Gastrocnemius medialis (tissue), 4 donors: ENCODE measurements around the gene ING1. TPM values are rescaled to one million over a fixed set of nuclear protein-coding genes. Genes with fewer than 3 reads are reported as not detected.
A peak's percentile ranks its signal among the peaks of the same experiment; 100 is the strongest.

ENCODE experiments used
- ATAC-seq, 2 donors: fragments of 150-250 bp; one replicate each; pipeline ENCODE4 v1.9.1; 2016
- DNase-seq, 2 donors: peaks; one replicate each; pipeline ENCODE4 v3.0.0-alpha.2; 2019
- H3K27ac ChIP-seq, 4 donors: fragments of 200-600 bp; sonication (generic); 1 replicate in 1 of 4; 2 replicates in 3 of 4; pipeline ENCODE4 v1.5.1; 2016 to 2018; ENCODE audit warnings: mild to moderate bottlenecking in 2 of 4, moderate library complexity in 1 of 4
- H3K27me3 ChIP-seq, 3 donors: fragments of 200-600 bp; sonication (generic) in 2 of 3; 1 replicate in 1 of 3; 2 replicates in 2 of 3; pipeline versions ENCODE4 v1.5.1 to v1.6.0; 2016 to 2019; ENCODE audit warnings: mild to moderate bottlenecking in 1 of 3, moderate library complexity in 1 of 3
- H3K36me3 ChIP-seq, 2 donors: fragments of 200-600 bp; sonication (generic) in 1 of 2; one replicate each; pipeline ENCODE4 v1.5.1; 2017 to 2018
- H3K4me1 ChIP-seq, 2 donors: fragments of 200-600 bp; sonication (generic) in 1 of 2; one replicate each; pipeline ENCODE4 v1.5.1; 2016 to 2017; ENCODE audit warnings: mild to moderate bottlenecking in 2 of 2
- H3K4me3 ChIP-seq, 4 donors: fragments of 200-600 bp; sonication (generic) in 3 of 4; 1 replicate in 1 of 4; 2 replicates in 3 of 4; pipeline ENCODE4 v1.5.1; 2016 to 2019; ENCODE audit warnings: mild to moderate bottlenecking in 2 of 4
- H3K9me3 ChIP-seq, 3 donors: fragments of 200-600 bp; sonication (generic) in 2 of 3; 1 replicate in 1 of 3; 2 replicates in 2 of 3; pipeline ENCODE4 v1.5.1; 2016 to 2019
- POLR2A ChIP-seq, 2 donors: fragments of 450-650 bp; IDR thresholded peaks; one replicate each; pipeline ENCODE4 v1.6.1; 2017; ENCODE audit warnings: antibody characterized with exemption in 2 of 2, mild to moderate bottlenecking in 2 of 2, moderate library complexity in 2 of 2
- in situ Hi-C, 4 donors: fragments of 200-750 bp; cut with MboI; loops; one replicate each; pipeline versions ENCODE4 v1.15.0 to v1.8.0; 2017; ENCODE audit warnings: low sequenced_read_pairs in 4 of 4
- intact Hi-C: fragments of 100-400 bp; cut with DNase I; formaldehyde crosslinking; loops from one replicate; pipeline ENCODE4 v1.15.1; 2023; ENCODE audit warnings: low total_unique reads
- total RNA-seq, 4 donors: library from RNA; depleted of rRNA; stranded (reverse); fragments of >200 nt; gene quantifications; one replicate each; pipeline versions ENCODE4 v1.1.0 to v1.2.3, GENCODE V29; 2016
- TF ChIP-seq, protein P1 (sequence below), 5 experiments: fragments of 450-650 bp in 3 of 5; fragments of 200-600 bp in 2 of 5; sonication (generic) in 2 of 5; IDR thresholded peaks in 4 of 5; conservative IDR thresholded peaks in 1 of 5; 1 replicate in 4 of 5; 2 replicates in 1 of 5; pipeline ENCODE4 v1.5.1; 2016 to 2019; ENCODE audit warnings: antibody characterized with exemption in 5 of 5, mild to moderate bottlenecking in 3 of 5, moderate library complexity in 3 of 5

The ING1 gene
- total RNA-seq, 4 donors from 2014 or later: 5.9 to 18.2 (median 13.5) TPM

DNA sequence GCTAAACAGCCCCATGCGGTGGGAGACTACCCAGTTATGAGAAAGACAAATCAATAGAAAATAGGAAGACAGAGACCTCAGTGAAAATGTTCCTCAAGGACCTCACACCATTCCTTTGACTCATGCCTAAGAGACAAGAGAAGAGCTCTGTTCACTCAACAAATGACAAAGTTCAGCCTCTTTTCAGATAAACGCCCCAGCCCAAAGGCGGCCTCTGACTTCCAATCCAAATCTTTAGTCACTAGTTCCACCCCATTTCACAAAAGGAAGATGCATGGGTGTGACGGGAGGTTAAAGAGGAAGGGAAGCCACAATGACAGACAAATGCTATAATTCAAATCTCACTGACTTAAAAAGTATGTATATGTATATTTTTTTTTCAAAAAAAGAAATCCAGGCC is 15.7 kb upstream of the ING1 start:
- no peak for TF ChIP-seq POLR2A (IDR thresholded peaks at IDR 0.05)
- TF ChIP-seq, protein P1, sequence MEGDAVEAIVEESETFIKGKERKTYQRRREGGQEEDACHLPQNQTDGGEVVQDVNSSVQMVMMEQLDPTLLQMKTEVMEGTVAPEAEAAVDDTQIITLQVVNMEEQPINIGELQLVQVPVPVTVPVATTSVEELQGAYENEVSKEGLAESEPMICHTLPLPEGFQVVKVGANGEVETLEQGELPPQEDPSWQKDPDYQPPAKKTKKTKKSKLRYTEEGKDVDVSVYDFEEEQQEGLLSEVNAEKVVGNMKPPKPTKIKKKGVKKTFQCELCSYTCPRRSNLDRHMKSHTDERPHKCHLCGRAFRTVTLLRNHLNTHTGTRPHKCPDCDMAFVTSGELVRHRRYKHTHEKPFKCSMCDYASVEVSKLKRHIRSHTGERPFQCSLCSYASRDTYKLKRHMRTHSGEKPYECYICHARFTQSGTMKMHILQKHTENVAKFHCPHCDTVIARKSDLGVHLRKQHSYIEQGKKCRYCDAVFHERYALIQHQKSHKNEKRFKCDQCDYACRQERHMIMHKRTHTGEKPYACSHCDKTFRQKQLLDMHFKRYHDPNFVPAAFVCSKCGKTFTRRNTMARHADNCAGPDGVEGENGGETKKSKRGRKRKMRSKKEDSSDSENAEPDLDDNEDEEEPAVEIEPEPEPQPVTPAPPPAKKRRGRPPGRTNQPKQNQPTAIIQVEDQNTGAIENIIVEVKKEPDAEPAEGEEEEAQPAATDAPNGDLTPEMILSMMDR (IDR thresholded peaks at IDR 0.05 in 4 of 5, conservative IDR thresholded peaks at IDR 0.05 in 1 of 5): no peak
- Histone ChIP-seq H3K9me3 (no peaks in the 10 kb centered on the region), H3K27me3 (no peaks in the 10 kb centered on the region), H3K4me3 (no peak overlapping the region), H3K4me1 (peaks cover 25 to 29% of the 10 kb centered on the region in 2 donors), H3K27ac (peak overlapping the region in 1 of 4 donors; percentile 20), H3K36me3 (peaks cover 0 to 56% of the 10 kb centered on the region in 2 donors)
- no peak for DNase-seq
- in situ Hi-C loops (loop anchor here in 1 of 4 donors (25.0 kb wide), 1 partner anchor 114 kb away; no protein-coding TSS in a partner anchor), intact Hi-C loops (no loop called here)
- no peak for ATAC-seq

DNA sequence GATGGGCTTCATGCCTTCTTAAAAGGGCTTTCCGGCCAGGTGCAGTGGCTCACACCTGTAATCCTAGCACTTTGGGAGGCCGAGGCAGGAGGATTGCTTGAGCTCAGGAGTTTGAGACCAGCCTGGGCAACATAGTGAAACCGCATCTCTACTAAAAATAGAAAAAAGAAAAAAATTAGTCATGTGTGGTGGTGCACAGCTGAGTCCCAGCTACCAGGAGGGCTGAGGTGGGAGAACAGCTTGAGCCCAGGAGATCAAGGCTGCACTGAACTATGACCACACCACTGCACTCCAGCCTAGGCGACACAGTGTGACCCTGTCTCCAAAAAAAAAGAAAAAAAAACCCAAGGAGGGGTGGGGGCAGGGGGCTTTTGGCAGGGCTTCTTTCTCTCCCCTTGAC is 14.8 kb upstream of the ING1 start:
- Histone ChIP-seq H3K27me3 (no peaks in the 10 kb centered on the region), H3K9me3 (no peaks in the 10 kb centered on the region), H3K27ac (no peak overlapping the region), H3K4me1 (peaks cover 34 to 38% of the 10 kb centered on the region in 2 donors), H3K36me3 (peaks cover 0 to 53% of the 10 kb centered on the region in 2 donors), H3K4me3 (no peak overlapping the region)
- intact Hi-C loops (no loop called here), in situ Hi-C loops (loop anchor here in 1 of 4 donors (25.0 kb wide), 1 partner anchor 114 kb away; no protein-coding TSS in a partner anchor)
- TF ChIP-seq, protein P1 (IDR thresholded peaks at IDR 0.05 in 4 of 5, conservative IDR thresholded peaks at IDR 0.05 in 1 of 5): no peak
- TF ChIP-seq POLR2A (IDR thresholded peaks at IDR 0.05): no peak
- no peak for DNase-seq
- ATAC-seq: no peak

DNA sequence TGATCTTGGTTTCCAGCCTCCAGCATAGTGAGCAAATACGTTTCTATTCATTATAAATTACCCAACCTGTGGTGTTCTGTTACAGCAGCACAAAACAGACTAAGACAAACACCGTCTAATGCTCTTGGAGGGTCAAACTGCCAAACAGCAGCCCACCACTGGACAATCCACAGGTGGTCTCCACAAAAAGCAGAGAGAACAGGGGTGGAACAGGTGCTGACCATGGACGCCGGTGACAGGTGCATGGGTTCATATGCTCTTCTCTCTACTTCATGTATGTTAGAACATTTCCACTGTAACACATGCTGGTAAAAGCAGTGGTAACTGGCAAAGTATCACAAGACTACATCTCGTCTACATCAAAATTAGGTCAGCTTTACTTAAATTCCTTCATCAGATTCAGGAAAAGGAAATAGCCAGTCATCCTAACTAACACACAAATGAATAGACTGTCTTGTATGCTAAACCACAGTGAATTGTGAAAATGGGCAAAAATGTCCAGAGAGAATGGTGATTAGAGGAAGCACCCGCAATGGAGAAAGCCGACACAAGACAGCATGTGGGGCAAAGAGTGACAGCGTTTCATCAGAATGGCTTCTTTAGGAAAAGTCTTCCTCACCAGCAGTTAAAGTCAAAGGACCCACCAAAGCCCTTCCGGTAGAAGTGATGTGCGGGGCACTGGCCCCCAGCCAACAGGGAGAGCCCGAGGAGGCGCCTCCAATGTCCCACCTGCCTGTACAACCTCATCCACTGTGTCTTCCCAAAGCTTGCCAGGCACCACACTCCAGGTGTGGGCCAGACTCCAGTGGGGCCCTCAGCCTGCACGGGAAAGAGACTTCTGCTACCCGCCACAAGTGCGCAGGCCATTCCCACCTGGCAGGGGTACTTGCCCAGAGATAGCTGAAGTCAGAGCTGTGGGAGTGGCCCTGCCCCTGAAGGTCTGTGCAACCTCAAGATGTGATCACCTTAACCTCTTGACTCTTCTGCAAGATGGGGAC is 14.1 kb upstream of the ING1 start:
- TF ChIP-seq, protein P1 (IDR thresholded peaks at IDR 0.05 in 4 of 5, conservative IDR thresholded peaks at IDR 0.05 in 1 of 5): no peak
- TF ChIP-seq POLR2A (IDR thresholded peaks at IDR 0.05): no peak
- intact Hi-C loops (no loop called here), in situ Hi-C loops (loop anchor here in 3 of 4 donors (10.0 to 25.0 kb wide), 4 partner anchors 75 to 215 kb away; partner anchors contain the start of gene ANKRD10 (in 3 of the 3))
- Histone ChIP-seq H3K27ac (peak overlapping the region in 1 of 4 donors; percentile 89), H3K4me1 (peaks cover 41 to 45% of the 10 kb centered on the region in 2 donors), H3K36me3 (peaks cover 0 to 45% of the 10 kb centered on the region in 2 donors), H3K9me3 (no peaks in the 10 kb centered on the region), H3K4me3 (no peak overlapping the region), H3K27me3 (no peaks in the 10 kb centered on the region)
- no peak for DNase-seq
- ATAC-seq: no peak

DNA sequence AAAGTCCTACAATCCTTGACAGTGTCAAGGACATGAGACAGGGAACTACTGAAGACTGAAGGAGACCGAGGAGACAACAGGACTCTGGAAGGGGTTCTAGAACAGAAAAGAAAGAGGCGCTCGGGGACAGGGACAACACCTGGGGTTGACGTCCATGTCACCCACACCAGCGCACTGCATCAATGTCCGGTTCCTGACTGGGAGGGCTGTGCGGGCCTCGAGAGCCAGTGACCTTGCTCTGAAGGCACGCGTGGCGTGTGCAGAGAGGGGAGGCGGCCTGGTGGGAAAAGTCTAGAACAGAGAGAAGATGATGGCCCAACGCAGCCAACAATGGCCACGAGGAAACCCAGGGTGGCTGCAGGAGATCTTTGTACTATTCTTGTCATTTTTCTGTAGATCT is 13.3 kb upstream of the ING1 start:
- in situ Hi-C loops (loop anchor here in 3 of 4 donors (10.0 to 25.0 kb wide), 3 partner anchors 75 to 215 kb away; partner anchors contain the start of gene ANKRD10 (in 3 of the 3)), intact Hi-C loops (no loop called here)
- H3K27ac ChIP-seq: peak overlapping the region in 1 of 4 donors; percentile 89
- no peak for TF ChIP-seq POLR2A (IDR thresholded peaks at IDR 0.05)
- TF ChIP-seq, protein P1 (IDR thresholded peaks at IDR 0.05 in 4 of 5, conservative IDR thresholded peaks at IDR 0.05 in 1 of 5): no peak
- H3K36me3 ChIP-seq: peaks cover 0 to 41% of the 10 kb centered on the region in 2 donors
- ATAC-seq (no peak), DNase-seq (no peak)
- H3K4me1 ChIP-seq: peaks cover 47 to 53% of the 10 kb centered on the region in 2 donors
- no peak overlapping the region for H3K4me3 ChIP-seq
- H3K27me3 ChIP-seq: no peaks in the 10 kb centered on the region
- H3K9me3 ChIP-seq: no peaks in the 10 kb centered on the region
